H1 (cell line): ENCODE results near the gene PRIMA1.

Source experiments
- BRCA1 ChIP-seq: IDR thresholded peaks from 2 replicates; pipeline ENCODE4 v1.6.1; 2012; ENCODE audit warnings: low read depth, low read length, improper control_type of control experiment
- EZH2 ChIP-seq: fragments of 200-600 bp; sonication (generic); IDR thresholded peaks from 2 replicates; pipeline ENCODE4 v1.7.1; 2012; ENCODE audit warnings: low read depth, mild to moderate bottlenecking, moderate library complexity, low read length, inconsistent platforms; ENCODE audit not compliant: severe bottlenecking
- KDM5A ChIP-seq: fragments of 200-600 bp; IDR thresholded peaks from 2 replicates; pipeline ENCODE4 v1.7.1; 2012; ENCODE audit warnings: mild to moderate bottlenecking, low read length, inconsistent platforms, mixed read lengths
- POLR2A ChIP-seq, 2 experiments: IDR thresholded peaks; 1 replicate in 1 of 2; 2 replicates in 1 of 2; pipeline ENCODE4 v1.6.1; 2011; ENCODE audit warnings: low read depth in 2 of 2, low read length in 2 of 2, mild to moderate bottlenecking in 2 of 2; ENCODE audit errors: control extremely low read depth in 1 of 2
- ZNF274 ChIP-seq: IDR thresholded peaks from 2 replicates; pipeline ENCODE4 v1.7.0; 2012; ENCODE audit warnings: low read length, borderline replicate concordance; ENCODE audit errors: extremely low read depth

DNA sequence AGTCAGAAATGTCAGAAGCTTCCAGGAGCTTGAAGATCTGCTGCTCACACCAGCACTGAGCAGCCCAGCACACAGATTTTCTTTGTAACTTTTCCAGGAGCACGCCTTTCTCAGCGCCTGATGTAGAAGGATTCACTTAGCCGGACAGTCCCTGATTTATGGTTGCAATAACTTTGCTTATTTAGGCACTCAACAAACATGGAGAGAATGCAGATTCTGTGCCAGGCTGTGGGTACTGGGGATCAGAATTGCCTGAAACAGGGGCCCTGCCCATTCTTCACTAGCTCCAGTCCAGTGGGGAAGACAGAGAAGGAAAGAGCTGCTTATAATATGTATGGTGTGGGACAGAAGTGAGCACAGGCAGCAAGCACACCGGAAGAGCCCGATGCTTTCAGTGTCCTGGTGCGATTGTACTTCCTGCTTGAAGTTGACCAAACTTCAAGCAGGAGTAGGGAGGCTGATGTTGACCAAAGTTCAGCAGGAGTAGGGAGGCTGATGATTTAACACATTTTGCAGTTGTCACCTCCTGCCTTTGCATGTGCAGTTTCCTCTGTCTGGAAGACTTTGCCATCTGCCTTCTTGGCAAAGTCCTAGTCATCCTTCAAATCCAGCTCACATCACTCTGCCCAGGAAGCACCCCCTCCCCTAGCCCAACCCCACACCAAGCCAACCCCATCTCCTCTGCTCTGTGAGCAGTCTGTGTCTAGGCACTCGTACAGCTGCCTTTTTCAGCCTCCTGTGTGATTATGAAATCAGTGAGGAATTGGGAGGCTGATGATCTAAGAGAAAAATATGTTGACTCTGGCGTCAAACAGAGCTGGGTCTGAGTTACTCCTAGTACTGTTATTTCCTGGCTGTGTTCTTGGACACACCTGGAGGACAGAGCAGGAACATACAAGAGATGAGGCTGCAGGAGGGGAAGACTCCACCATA, 12.0 kb upstream of the PRIMA1 start:
- no peak for TF ChIP-seq POLR2A (IDR thresholded peaks at IDR 0.05; ENCODE audit: control extremely low read depth in 1 of 2, low read depth in 2 of 2, low read length in 2 of 2)
- no peak for TF ChIP-seq ZNF274
- no peak for TF ChIP-seq EZH2
- TF ChIP-seq BRCA1, result no peak
- TF ChIP-seq KDM5A, result no peak
